Ectodermal cell (in vitro differentiated cells): Measurements from ENCODE around the gene SLC4A3.

ENCODE experiments used
- H3K27ac ChIP-seq: 2 replicates; pipeline ENCODE4 v1.7.0; 2013; ENCODE audit warnings: mild to moderate bottlenecking, low read depth, low read length; ENCODE audit not compliant: insufficient read depth, poor library complexity, severe bottlenecking
- H3K27me3 ChIP-seq: 2 replicates; pipeline ENCODE4 v1.7.0; 2013; ENCODE audit warnings: mild to moderate bottlenecking, low read length; ENCODE audit not compliant: insufficient read depth, control insufficient read depth, poor library complexity, severe bottlenecking
- H3K36me3 ChIP-seq: one replicate; pipeline ENCODE4 v1.7.0; 2013; ENCODE audit warnings: low read length; ENCODE audit not compliant: control insufficient read depth, insufficient read depth
- H3K4me1 ChIP-seq: one replicate; pipeline ENCODE4 v1.7.0; 2013; ENCODE audit warnings: low read length; ENCODE audit not compliant: control insufficient read depth, insufficient read depth
- H3K4me3 ChIP-seq: 2 replicates; pipeline ENCODE4 v1.7.0; 2013; ENCODE audit warnings: low read depth, low read length, control low read depth; ENCODE audit not compliant: insufficient read depth
- H3K9me3 ChIP-seq: 2 replicates; pipeline ENCODE4 v1.7.0; 2013; ENCODE audit warnings: mild to moderate bottlenecking, low read length, moderate library complexity; ENCODE audit not compliant: control insufficient read depth
- WGBS, 2 experiments: methylation state at CpG; one replicate each; pipeline ENCODE4 v1.1.7; 2013; ENCODE audit warnings: missing lambda C conversion rate in 2 of 2; 5-methylcytosine and 5-hydroxymethylcytosine counted together

Gene SLC4A3

DNA sequence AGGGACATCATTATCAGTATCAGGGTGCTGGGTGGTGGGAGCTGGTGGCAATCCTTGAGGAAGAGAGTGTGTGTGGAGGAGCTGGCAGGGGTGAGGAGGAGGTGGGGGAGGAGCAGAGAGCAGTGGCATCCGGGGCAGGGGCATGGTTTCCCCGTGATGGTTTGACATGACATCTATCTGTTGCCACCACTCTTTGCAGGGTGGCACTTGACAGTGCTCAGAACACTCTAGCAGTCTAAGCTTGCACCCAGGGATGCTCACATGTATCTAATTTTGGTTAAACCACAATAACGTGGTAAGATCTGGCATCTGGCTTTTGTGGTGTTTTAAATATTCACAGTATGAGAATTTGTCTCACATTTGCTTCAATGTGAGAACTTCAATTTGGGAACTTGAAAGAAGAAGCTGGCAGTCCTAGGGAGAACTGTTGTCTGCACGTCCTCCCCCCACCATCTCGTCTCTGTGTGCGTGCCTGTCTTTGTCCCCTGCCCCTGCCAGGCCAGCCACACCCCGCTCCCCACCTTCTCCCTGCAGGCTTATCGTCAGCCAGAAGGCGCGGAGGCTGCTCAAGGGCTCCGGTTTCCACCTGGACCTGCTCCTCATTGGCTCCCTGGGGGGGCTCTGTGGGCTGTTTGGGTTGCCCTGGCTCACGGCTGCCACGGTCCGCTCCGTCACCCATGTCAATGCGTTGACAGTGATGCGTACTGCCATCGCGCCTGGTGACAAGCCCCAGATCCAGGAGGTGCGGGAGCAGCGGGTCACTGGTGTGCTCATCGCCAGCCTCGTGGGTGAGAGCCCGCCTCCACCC lies 11.7 kb downstream of the SLC4A3 start:
- Histone ChIP-seq H3K36me3 (no peaks in the 10 kb centered on the region), H3K27ac (no peak overlapping the region), H3K27me3 (peaks cover 10% of the 10 kb centered on the region), H3K4me3 (no peak overlapping the region), H3K9me3 (no peaks in the 10 kb centered on the region), H3K4me1 (peaks cover 8% of the 10 kb centered on the region)
- WGBS, 2 experiments = 92 to 93% methylated on average over 24 of the region's 24 CpGs

DNA sequence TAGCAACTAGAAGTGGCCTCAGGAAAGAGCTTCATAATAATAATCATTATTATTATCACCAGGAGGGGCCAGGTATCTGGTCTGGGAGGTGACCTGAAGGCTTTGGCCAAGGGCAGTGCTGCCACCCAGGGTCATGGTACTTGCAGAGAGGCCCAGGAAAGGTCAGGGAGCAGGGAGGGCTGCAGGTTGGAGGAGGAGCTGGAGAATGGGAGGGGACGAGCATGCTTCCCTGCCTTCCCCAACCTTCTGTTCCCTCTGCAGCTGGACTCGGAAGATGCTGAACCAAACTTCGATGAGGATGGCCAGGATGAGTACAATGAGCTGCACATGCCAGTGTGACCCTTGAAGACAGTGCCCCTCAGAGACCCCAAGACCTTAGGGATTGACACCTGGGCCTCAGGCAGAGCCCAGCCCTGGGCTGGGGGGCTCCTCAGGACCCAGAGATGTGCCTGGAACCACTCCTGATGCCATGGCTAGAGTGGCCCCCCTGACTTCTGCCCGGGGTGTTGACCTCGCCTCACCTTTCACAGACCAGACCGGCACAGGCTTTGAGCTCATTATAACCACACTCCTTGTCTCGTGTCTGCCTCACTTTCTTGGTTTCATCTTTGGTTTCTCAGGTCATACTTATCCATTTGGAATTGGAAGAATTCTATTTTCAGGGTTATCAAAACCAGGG lies 14.1 kb downstream of the SLC4A3 start:
- H3K9me3 ChIP-seq = no peaks in the 10 kb centered on the region
- WGBS, 2 experiments = 92% methylated on average over 7 of the region's 7 CpGs
- no peak overlapping the region for H3K27ac ChIP-seq
- no peak overlapping the region for H3K4me3 ChIP-seq
- peaks cover 19% of the 10 kb centered on the region for H3K4me1 ChIP-seq
- H3K27me3 ChIP-seq = peaks cover 10% of the 10 kb centered on the region
- no peaks in the 10 kb centered on the region for H3K36me3 ChIP-seq

DNA sequence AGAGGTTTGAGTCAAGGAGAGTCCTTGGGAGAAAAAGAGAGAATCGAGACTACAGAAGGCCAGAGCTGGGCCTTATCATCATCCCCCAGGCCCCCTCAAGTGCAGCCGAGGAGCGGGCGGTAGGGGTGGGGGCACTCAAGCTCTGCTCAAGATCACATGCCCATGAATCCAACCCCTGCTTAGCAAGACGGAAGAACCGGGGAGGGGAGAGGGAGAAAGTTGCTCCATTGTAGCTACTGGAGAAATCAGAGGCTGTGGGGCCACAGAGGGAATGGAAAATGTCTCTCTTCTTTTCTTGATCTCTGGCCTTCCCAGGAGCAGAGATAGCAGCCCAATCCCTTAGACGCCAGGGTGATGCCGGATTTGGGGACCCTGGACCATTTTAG lies 14.6 kb downstream of the SLC4A3 start:
- H3K4me1 ChIP-seq = peaks cover 19% of the 10 kb centered on the region
- H3K9me3 ChIP-seq = no peaks in the 10 kb centered on the region
- H3K4me3 ChIP-seq = no peak overlapping the region
- 83 to 92% methylated on average over 8 of the region's 8 CpGs for WGBS, 2 experiments
- H3K27ac ChIP-seq = no peak overlapping the region
- peaks cover 10% of the 10 kb centered on the region for H3K27me3 ChIP-seq
- no peaks in the 10 kb centered on the region for H3K36me3 ChIP-seq

GRCh38 chr2:219642465-219643083 lies 15.1 kb downstream of the SLC4A3 start:
- Histone ChIP-seq H3K27me3 (peaks cover 10% of the 10 kb centered on the region), H3K4me1 (peaks cover 19% of the 10 kb centered on the region), H3K9me3 (no peaks in the 10 kb centered on the region), H3K36me3 (no peaks in the 10 kb centered on the region), H3K27ac (no peak overlapping the region), H3K4me3 (no peak overlapping the region)
- 16% methylated on average over 24 of the region's 24 CpGs for WGBS, 2 experiments

DNA sequence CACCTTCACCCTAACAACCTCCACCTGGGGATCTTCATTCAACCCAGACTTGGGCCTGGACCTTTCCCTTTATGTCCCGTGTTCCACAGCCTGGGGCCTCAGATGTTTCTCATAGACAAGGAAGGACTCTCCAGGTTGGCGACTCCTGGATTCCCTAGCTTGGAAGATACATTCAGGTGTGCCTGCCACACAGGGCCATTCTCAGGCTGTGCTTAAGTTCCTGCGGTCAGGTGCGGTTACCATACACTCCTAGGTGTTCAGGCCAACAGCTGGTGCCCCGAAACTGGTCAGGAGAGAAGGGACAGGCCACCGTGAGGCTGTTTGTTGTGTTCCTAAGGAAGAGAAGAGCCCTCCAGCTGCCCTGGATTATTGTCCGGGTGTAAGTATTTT lies 15.6 kb downstream of the SLC4A3 start:
- Histone ChIP-seq H3K36me3 (no peaks in the 10 kb centered on the region), H3K27me3 (peaks cover 10% of the 10 kb centered on the region), H3K27ac (no peak overlapping the region), H3K4me3 (no peak overlapping the region), H3K4me1 (peaks cover 19% of the 10 kb centered on the region), H3K9me3 (no peaks in the 10 kb centered on the region)
- 95 to 97% methylated on average over 7 of the region's 7 CpGs for WGBS, 2 experiments

- WGBS, 2 experiments = 90 to 94% methylated on average over 14 of the region's 14 CpGs
- Histone ChIP-seq H3K27ac (no peak overlapping the region), H3K36me3 (no peaks in the 10 kb centered on the region), H3K4me3 (no peak overlapping the region), H3K27me3 (peaks cover 10% of the 10 kb centered on the region), H3K4me1 (peaks cover 19% of the 10 kb centered on the region), H3K9me3 (no peaks in the 10 kb centered on the region)
Measured at GRCh38 chr2:219643788-219644398, 16.5 kb downstream of the SLC4A3 start.

GRCh38 chr2:219644801-219645480 lies 17.5 kb downstream of the SLC4A3 start:
- 90 to 92% methylated on average over 17 of the region's 17 CpGs for WGBS, 2 experiments
- H3K27ac ChIP-seq = no peak overlapping the region

GRCh38 chr2:219645631-219646527 lies 18.4 kb downstream of the SLC4A3 start:
- H3K9me3 ChIP-seq = no peaks in the 10 kb centered on the region
- no peaks in the 10 kb centered on the region for H3K36me3 ChIP-seq
- peaks cover 10% of the 10 kb centered on the region for H3K27me3 ChIP-seq
- H3K27ac ChIP-seq = no peak overlapping the region
- WGBS, 2 experiments = 78% methylated on average over 11 to 12 of the region's 12 CpGs
- no peak overlapping the region for H3K4me3 ChIP-seq
- peaks cover 19% of the 10 kb centered on the region for H3K4me1 ChIP-seq

More at GRCh38 chr2:219644801-219645480, 17.5 kb downstream of the SLC4A3 start:
- no peaks in the 10 kb centered on the region for H3K9me3 ChIP-seq
- no peaks in the 10 kb centered on the region for H3K36me3 ChIP-seq
- H3K4me3 ChIP-seq = no peak overlapping the region
- H3K4me1 ChIP-seq = peaks cover 19% of the 10 kb centered on the region
- peaks cover 10% of the 10 kb centered on the region for H3K27me3 ChIP-seq

GRCh38 chr2:219648176-219648575 lies 20.7 kb downstream of the SLC4A3 start:
- 87 to 90% methylated on average over 2 of the region's 2 CpGs for WGBS, 2 experiments
- Histone ChIP-seq H3K4me1 (peaks cover 11% of the 10 kb centered on the region), H3K4me3 (no peak overlapping the region), H3K27ac (no peak overlapping the region), H3K36me3 (no peaks in the 10 kb centered on the region), H3K27me3 (peaks cover 3% of the 10 kb centered on the region), H3K9me3 (no peaks in the 10 kb centered on the region)
